ENCODE data around the gene KLF1. TPM values are rescaled to one million over a fixed set of nuclear protein-coding genes. Genes with fewer than 3 reads are reported as not detected.

Gene KLF1
- total RNA-seq, 1 donor from 2014 or later: not detected

GRCh38 chr19:12864721-12865715, 22.0 kb downstream of the KLF1 start:
- Mint-ChIP-seq H3K4me3 (ENCODE audit: unreplicated experiment) (no peak overlapping the region), H3K4me1 (ENCODE audit: low read depth, unreplicated experiment) (peaks cover 7% of the 10 kb centered on the region), H3K36me3 (ENCODE audit: unreplicated experiment) (no peaks in the 10 kb centered on the region), H3K9me3 (ENCODE audit: unreplicated experiment) (peaks cover 7% of the 10 kb centered on the region), H3K27me3 (ENCODE audit: unreplicated experiment) (peaks cover 9% of the 10 kb centered on the region), H3K27ac (ENCODE audit: unreplicated experiment) (peak overlapping the region; percentile 43)
- TF ChIP-seq CTCF (IDR thresholded peaks at IDR 0.05; ENCODE audit: partially characterized antibody, unreplicated experiment): no peak
- no peak for DNase-seq

- H3K27me3 Mint-ChIP-seq (ENCODE audit: unreplicated experiment): peaks cover 11% of the 10 kb centered on the region
- no peak overlapping the region for H3K4me3 Mint-ChIP-seq (ENCODE audit: unreplicated experiment)
Observed at GRCh38 chr19:12864143-12864542, 22.9 kb downstream of the KLF1 start.

GRCh38 chr19:12859546-12859945, 27.5 kb downstream of the KLF1 start:
- Mint-ChIP-seq H3K27ac (ENCODE audit: unreplicated experiment) (no peak overlapping the region), H3K9me3 (ENCODE audit: unreplicated experiment) (peaks cover 4% of the 10 kb centered on the region), H3K4me1 (ENCODE audit: low read depth, unreplicated experiment) (no peaks in the 10 kb centered on the region), H3K27me3 (ENCODE audit: unreplicated experiment) (peaks cover 4% of the 10 kb centered on the region), H3K36me3 (ENCODE audit: unreplicated experiment) (peaks cover 19% of the 10 kb centered on the region), H3K4me3 (ENCODE audit: unreplicated experiment) (no peak overlapping the region)
- TF ChIP-seq CTCF (IDR thresholded peaks at IDR 0.05; ENCODE audit: partially characterized antibody, unreplicated experiment): no peak
- DNase-seq: no peak

More at GRCh38 chr19:12864143-12864542, 22.9 kb downstream of the KLF1 start:
- DNase-seq: no peak
- Mint-ChIP-seq H3K36me3 (ENCODE audit: unreplicated experiment) (no peaks in the 10 kb centered on the region), H3K4me1 (ENCODE audit: low read depth, unreplicated experiment) (peaks cover 7% of the 10 kb centered on the region), H3K9me3 (ENCODE audit: unreplicated experiment) (peaks cover 8% of the 10 kb centered on the region), H3K27ac (ENCODE audit: unreplicated experiment) (no peak overlapping the region)
- no peak for TF ChIP-seq CTCF (IDR thresholded peaks at IDR 0.05; ENCODE audit: partially characterized antibody, unreplicated experiment)

- TF ChIP-seq CTCF (IDR thresholded peaks at IDR 0.05; ENCODE audit: partially characterized antibody, unreplicated experiment): no peak
- Mint-ChIP-seq H3K4me1 (ENCODE audit: low read depth, unreplicated experiment) (no peaks in the 10 kb centered on the region), H3K36me3 (ENCODE audit: unreplicated experiment) (peaks cover 20% of the 10 kb centered on the region), H3K27ac (ENCODE audit: unreplicated experiment) (no peak overlapping the region), H3K9me3 (ENCODE audit: unreplicated experiment) (peaks cover 4% of the 10 kb centered on the region), H3K4me3 (ENCODE audit: unreplicated experiment) (no peak overlapping the region), H3K27me3 (ENCODE audit: unreplicated experiment) (peaks cover 4% of the 10 kb centered on the region)
- no peak for DNase-seq
Observed at GRCh38 chr19:12858041-12858928, 28.7 kb downstream of the KLF1 start.

Measured in glutamatergic neuron (in vitro differentiated cells).